Activated naive CD4-positive, alpha-beta T cell treated with Interleukin-2 at 50 U/mL for 16 hours (primary cell): ENCODE results near the gene SLC6A6.

ENCODE experiments used
- DNase-seq: peaks from one replicate; pipeline ENCODE4 v3.0.0-alpha.2; 2020

SLC6A6 gene

GRCh38 chr3:14457481-14457880 lies 55.1 kb downstream of the SLC6A6 start:
- no peak for DNase-seq

GRCh38 chr3:14457999-14458398 lies 55.6 kb downstream of the SLC6A6 start:
- no peak for DNase-seq

GRCh38 chr3:14458434-14459275 lies 56.2 kb downstream of the SLC6A6 start:
- DNase-seq, result no peak

- DNase-seq, result no peak
Observed at GRCh38 chr3:14459384-14459783, 57.0 kb downstream of the SLC6A6 start.

GRCh38 chr3:14459787-14460186 lies 57.4 kb downstream of the SLC6A6 start:
- DNase-seq, result no peak

GRCh38 chr3:14460342-14461005 lies 58.1 kb downstream of the SLC6A6 start:
- DNase-seq, result no peak

GRCh38 chr3:14461006-14461747 lies 58.8 kb downstream of the SLC6A6 start:
- DNase-seq, result no peak

- DNase-seq, result peak; percentile 38
Observed at GRCh38 chr3:14461748-14462324, 59.4 kb downstream of the SLC6A6 start.

GRCh38 chr3:14462738-14463137 lies 60.3 kb downstream of the SLC6A6 start:
- DNase-seq, result no peak

- DNase-seq, result no peak
Observed at GRCh38 chr3:14463330-14464140, 61.1 kb downstream of the SLC6A6 start.

- no peak for DNase-seq
Observed at GRCh38 chr3:14464141-14464465, 61.7 kb downstream of the SLC6A6 start.

GRCh38 chr3:14464521-14464920 lies 62.1 kb downstream of the SLC6A6 start:
- DNase-seq, result no peak

- no peak for DNase-seq
Observed at GRCh38 chr3:14465425-14465824, 63.0 kb downstream of the SLC6A6 start.

- no peak for DNase-seq
Observed at GRCh38 chr3:14466179-14466903, 63.9 kb downstream of the SLC6A6 start.

- DNase-seq, result peak; percentile 43
Observed at GRCh38 chr3:14467814-14468620, 65.6 kb downstream of the SLC6A6 start.

- DNase-seq, result no peak
Observed at GRCh38 chr3:14468621-14468981, 66.2 kb downstream of the SLC6A6 start.

- DNase-seq, result no peak
Observed at GRCh38 chr3:14470461-14470860, 68.1 kb downstream of the SLC6A6 start.

GRCh38 chr3:14471016-14471415 lies 68.6 kb downstream of the SLC6A6 start:
- DNase-seq, result no peak

GRCh38 chr3:14471690-14472089 lies 69.3 kb downstream of the SLC6A6 start:
- DNase-seq, result no peak

GRCh38 chr3:14472471-14473351 lies 70.3 kb downstream of the SLC6A6 start:
- peak; percentile 8 for DNase-seq
